HG02981 (cell line): ENCODE data around the gene MLLT6.

ENCODE experiments used
- ATAC-seq: cut with Tn5 transposase; IDR thresholded peaks from one replicate; pipeline ENCODE4 v1.9.1; 2021; ENCODE audit warnings: mild to moderate bottlenecking, moderate library complexity; ENCODE audit not compliant: unreplicated experiment

Gene MLLT6

GRCh38 chr17:38753071-38753506 is 48.0 kb downstream of the MLLT6 start:
- no peak for ATAC-seq

DNA sequence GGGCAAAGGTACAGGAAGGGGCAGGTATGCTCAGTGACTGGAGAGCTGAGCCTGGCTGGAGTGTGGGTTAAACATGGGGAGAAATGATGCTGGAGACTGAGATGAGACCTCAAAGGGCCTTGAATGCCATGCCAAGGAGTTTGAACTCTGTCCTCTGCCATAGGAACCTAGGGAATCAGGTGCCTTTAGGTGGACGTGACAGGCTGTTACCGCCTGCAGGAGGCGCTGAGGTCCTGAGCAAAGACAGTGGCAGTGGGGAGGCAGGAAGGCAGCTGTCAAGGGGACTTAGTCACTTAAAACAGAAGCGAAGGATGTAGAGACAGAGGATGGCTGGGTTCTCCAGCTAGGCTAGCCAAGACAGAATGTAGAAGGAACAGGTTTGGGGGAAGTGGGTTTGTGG is 56.5 kb downstream of the MLLT6 start:
- no peak for ATAC-seq

GRCh38 chr17:38762231-38762630 is 57.2 kb downstream of the MLLT6 start:
- ATAC-seq, result no peak

- ATAC-seq, result no peak
These were observed 61.3 kb downstream of the MLLT6 start for GRCh38 chr17:38766341-38766740.

DNA sequence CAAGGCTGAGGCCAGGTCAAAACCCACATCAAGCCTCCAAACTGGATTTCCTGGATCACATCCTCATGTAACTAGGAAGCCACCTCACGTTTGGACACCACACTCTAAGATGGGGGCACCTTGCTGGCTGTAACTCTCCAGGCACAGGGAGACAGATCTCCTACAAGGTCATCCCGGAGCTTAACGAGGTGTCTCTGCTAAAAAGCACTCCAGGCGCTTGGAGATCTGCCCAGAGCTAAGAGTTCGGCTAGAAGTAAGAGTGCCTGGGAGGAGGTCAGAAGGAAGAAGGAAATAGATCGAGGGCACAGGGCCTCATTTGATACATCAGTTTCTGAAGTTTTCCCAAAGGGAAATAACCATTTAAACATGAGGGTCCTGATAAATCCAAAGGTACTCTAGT is 63.3 kb downstream of the MLLT6 start:
- no peak for ATAC-seq

DNA sequence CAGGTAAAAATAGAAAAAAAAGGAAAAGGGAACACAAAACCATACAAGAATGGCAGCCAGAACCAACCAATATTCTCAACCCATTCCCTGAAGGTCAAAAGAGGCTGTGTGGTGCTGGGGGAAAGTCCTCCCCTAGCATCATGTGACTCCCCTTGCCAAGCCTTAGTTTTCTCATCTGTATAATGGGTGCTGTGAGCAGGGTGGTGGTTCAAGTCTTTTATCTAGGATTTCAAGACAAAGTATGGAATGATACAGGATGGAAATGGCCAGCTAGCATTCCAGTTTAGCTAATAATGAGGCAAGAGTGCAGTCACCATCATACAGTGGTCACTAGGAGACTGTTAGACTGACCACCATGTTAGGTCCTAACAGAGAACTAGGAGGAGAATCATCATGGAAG is 68.2 kb downstream of the MLLT6 start:
- ATAC-seq, result no peak

DNA sequence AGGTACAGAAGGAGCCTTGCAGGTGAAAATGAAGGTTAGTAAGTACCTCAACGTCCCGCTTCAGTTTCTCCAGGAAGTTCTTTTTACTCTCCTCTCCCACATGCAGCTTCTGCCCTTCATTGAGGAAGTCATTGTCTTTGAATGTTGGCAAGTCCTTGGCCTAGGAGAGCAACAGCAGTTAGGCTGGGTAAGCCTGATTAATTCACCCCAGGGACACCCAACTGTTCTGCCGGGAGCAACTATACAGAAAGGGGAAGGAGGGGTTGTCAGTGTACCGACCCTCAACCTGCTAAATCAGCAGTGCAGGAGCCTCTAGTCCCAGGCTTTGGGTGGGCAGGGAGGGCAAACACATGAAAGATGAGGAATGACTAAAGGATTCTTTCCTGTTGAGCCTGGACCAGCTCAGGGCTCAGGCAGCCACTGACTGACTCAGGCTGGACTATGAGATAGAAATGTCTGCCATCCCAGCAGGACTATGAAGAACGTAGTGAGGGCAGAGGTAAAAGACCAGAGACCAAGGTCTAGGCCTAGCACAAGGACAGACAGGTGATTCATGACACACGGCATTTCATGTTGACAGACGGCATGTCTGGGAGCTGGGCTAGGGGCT is 72.7 kb downstream of the MLLT6 start:
- no peak for ATAC-seq
